NCI-H146 (cell line): Measurements from ENCODE around the gene APP.

Source experiments
- DNase-seq: peaks from one replicate; lab custom pipeline; 2025; lab: John Stamatoyannopoulos, UW

Gene APP

DNA sequence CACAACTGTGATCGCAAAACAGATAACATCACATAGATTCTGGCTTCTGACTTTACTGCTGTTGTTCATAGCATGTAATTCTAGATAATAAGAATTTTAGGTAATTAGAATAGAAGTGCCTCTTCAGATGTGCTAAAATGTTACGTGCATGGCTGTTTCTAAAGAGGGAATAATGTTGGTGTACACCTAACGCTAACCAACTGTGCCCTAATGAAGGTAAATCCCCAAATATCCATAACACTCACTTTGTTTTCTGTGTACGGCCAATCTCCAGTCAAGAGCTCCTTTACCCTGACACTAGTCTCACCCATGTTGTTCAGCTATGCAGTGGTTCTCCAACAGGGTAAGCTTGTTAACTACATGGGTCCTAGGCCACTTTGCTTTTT is 44.4 kb downstream of the APP start:
- no peak for DNase-seq

DNA sequence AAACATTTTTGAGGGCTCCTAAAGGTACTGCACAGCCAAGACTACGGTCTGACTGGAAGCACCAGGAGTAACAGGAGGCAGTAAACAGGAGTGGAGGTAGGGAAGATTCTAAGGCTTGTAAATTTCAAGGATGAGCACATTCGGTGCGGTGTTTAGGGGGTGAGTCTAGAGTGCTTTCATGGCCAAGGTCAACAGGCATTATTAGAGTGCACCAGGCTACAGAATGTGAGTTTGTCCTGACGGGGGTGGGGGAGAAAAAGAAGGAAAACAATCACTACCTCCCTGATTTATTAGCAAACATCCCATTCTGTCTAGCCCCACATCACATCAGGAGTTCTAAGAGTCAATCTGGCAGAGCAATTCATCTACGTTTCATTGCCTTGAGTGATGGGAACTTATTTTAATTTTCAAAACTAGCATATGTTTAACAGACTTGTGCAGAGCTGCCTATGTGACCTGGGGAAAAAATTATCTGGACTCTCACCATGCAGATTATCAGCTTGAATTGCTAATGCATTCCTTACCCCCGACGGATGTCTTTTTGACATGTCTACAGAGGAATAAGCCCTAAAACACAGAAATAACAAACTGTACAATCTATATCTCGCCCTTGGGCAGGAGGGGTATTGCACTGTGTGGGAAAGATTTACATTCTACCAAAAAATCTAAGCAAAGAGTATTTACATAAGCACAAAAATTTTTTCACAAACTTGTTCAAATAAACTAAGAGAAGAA is 45.0 kb downstream of the APP start:
- no peak for DNase-seq

DNA sequence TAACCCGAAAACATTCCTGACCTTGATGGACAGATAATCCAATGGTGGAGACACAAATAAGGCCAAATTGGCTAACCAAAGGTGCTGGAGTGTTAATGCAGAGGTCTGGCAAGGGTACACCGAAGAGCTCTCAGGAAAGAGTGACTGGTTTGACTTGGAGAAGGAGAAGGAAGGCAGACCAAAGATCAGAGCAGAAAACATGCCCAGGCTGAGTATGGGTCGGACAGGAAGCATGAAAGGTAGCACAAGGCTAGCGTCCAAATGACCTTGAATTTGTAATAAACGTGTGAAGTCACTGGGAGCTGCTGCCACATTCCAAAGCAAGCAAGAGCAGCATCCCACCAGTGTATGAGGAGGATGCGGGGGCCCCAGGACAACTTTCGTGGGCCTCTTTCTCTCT is 45.7 kb downstream of the APP start:
- no peak for DNase-seq

DNA sequence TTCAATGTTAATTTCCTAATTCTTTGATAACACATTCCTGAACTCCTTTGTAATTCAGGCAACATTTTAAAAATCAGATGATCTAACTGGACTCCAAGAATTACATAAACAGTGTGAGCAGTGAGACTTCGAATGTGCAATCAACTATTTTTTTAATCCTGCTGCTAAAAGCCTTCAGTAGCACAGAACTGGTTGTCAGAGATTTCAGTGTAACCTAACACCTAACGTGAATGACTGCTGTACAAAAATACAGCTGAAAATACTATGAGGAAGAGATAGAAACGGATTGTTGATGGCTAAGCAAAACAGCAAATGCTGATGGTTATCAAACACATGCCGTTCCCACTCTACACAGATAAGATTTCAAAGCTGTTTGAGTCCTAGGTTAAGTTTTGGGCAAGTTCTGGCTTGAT is 46.1 kb downstream of the APP start:
- no peak for DNase-seq

DNA sequence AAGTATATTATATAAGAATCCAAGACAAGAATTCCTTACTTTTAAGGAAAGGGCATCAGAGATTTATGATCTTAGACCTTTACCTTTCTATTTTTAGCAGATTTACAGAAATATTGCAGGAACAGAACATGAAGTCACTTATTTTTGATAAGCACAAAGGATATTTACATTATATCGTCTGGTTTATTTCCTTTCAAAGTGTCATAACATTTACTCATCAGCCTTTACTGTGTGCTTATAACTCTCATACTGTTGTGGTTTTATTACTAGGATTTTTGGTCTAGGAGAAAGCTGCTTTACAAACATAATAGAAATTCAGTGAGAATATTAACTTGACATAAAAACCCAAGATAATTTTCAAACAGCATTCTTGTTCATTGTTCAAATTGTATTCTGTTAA is 47.6 kb downstream of the APP start:
- no peak for DNase-seq

DNA sequence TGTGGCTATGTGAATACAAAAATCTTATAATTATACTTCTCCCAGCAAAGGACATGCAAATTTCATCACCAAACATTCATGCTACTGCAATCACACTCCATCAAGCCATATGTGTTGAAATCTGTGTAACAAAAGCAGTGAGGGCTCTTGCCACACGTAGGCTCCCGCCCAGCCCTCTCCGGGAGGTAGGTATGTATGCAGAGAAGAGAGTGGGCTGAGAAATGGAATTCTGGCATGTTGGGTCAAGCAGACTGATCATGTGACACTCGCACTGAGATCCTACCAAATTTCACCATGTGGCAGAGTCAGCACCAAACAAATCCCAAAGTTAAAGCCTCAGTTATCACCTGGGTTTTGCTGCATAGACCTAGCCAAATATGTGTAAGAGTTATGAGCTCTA is 49.7 kb downstream of the APP start:
- DNase-seq, result no peak

DNA sequence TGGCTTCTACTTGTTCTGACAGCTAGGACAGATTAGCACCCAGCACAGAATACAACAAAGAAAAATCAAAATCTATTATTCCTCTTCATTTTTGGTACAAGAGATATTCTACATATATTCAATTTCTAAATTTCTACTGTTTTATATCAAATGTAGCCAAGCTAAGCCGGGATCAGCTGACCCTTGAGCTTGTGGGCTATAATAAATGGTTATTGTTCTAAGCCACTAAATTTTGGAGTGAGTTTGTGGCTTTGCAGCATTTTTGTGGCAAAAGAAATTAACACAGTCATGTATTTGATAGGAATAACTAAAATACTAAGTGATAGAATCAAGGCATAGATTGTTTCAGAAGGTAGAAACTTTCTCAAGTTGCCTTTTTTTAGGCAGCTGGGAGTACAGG is 50.7 kb downstream of the APP start:
- no peak for DNase-seq

DNA sequence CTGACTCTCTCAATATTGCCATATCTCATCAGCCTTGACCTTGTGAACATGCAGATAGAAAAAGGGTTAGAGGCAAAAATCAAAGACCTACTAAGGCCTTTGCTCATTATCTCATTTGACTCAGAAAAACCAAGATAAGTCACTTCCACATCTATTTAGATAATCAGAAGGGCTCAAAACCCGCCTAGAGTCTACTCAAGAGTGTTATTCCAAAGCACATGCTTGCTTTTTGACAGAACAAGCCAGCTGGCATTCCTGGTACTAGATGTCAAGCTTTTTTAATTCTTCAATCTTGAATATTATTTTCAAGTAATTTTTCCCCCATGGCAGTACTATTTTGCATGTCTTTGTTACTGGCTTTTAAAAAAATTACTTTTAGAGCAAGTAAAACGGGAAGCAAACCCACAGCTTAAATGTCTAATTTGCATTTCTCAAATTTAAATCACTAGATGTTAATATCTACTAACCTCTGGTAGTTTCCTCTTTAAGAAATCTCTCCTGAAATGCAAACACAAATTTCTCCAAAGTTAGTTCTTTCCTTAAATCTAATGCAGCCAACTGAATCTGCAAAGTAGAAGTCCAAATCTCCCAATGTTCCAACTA is 51.5 kb downstream of the APP start:
- no peak for DNase-seq

DNA sequence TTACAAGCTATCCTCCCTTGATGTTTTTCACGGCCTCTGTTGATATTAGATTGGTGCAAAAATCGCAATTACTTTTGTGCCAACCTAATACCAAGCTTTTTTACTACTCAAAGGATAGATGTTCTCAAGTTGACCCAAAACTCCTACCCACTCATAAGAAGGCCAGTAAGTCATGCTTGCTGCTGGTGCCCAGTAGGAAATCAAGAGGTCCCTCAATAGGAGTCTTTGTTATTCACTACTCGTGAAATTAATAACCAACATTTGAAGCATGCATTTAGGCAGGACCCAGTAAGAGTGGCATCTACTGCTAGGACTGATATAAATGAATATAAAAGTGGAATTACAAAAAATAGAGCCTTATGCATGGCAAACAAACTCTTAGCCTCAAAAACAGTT is 52.6 kb downstream of the APP start:
- no peak for DNase-seq

DNA sequence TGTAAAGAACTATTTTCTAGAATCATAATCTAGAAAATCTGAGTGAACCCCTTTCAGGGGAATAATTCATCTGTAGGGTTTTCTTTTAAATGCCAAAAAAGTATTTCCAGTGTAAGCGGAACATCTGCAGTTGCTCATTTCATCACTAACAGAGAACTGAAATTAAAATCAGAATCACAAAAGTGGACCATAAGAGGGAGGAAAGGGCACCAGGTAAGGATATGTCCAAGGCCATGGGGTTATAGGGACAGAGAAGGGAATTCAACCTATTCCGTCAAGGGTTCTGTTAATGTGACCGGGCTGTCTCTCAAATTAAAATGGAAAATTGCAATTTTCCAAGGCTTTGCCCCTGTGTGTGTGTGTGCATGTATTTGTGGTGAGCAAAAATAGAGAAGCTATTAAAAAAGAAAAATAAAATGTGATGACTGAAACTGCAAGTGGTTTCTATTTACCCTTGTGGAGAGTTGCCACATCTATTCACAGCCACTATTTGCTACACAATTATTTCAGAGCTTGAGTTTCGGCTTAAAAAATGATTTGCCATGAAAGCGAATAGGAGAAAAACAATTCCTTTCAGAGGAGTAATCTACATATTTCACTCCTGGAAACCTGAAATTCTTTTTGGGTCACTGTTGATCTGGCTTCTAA is 53.1 kb downstream of the APP start:
- peak; percentile 13 for DNase-seq

DNA sequence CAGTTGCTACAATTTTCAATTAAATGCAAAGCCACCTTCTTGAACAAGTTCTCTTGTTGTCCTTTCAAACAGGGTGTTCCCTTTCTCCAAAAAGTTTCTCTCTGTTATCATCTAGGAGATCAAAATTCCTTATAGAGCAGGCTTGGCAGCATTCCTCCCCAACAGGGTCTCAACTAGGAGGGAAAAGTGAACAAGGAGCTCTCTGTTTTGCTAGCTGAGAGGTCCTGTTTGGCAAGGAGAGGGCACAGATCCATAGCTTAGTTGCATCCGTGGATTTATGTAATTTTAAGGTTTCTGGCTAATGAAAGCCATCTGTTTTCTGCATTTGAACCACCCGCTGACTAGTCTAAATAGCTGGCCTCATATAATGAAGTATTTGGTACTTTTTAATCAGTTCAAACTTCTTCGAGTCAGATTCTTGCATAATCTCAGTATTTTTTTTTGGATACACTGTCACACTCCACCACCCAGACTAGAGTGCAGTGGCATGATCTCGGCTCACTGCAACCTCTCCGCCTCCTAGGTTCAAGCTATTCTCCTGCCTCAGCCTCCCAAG is 54.0 kb downstream of the APP start:
- DNase-seq, result no peak

DNA sequence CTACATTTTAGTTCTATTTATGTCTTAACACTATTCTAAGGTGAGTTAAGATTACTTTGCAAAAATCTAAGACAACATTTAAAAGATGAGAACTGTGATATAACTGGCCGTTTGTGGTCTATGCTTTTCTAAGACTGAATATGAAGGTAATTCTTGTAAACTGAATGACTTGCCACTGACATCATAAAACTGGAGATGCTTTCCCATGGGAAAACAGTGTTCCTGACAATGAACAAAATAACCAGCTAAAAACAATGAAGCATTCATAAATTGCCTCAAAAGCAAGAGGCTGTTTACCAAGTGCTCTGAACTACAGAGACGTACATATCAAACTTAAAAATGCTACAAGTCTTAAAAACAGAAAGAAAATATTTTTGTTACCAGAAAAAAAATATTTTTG is 54.7 kb downstream of the APP start:
- DNase-seq, result no peak

DNA sequence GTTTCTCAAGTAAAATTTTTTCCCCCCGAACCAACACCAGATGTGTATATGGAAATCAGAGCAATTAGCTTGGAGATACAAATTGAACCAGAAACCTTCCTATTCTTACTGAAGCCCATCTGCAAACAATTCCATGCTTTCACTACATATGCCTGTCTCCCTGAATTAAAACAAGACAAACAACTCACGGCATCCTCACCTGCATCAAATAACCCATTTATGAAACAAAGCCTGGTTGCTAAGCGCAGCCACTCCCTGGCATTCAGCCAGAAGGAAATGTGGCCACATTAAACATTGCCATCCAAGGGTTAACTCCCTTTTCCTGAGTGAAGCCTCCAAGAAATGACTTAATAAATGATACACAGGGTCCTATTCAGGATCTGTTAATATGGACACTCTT is 55.3 kb downstream of the APP start:
- peak; percentile 94 for DNase-seq

DNA sequence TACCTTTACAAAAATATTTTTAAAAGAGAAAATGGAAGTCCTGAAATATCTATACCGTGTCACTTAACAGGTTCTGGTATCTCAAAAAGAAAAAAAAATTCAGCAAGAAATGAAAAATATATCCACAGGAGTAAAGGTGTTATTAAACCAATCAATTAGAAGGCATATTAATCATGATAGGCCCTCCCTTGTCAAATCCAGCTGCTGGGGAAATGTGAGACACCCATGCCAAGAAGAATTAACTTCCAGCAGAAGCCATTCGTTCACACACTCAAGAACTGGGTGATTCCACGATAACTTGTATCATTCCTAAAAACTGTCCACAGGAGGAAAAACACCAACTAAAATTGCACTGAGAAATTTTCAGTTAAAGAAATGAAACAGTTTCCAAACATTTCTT is 57.6 kb downstream of the APP start:
- peak; percentile 6 for DNase-seq

DNA sequence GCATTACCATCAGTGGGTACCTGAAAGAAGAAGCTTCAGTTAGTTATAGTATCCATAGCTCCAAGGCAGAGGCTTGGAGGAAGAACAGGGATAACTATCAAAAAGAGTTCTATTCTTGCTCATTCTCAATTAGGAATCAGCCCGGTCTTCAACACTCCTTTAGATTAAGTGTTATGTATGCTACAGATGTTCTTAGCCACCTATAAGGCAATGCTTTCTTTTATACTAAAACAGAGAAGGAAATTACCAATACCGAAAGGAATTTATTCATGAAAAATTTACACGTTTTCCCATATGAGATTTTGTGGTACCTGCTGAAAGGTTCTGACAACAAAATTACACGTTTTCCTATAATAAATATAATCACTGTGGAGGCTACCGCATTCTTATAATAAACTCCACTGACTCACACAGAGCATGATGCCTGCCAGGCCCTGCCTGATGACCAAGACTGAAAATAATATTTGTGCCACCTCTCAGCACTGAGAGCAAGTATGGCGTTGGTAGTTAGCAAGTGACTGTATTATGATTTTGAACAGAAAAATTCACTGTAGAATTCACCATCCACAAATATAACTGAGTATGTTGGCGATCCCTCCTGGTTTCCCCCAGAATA is 58.3 kb downstream of the APP start:
- no peak for DNase-seq

DNA sequence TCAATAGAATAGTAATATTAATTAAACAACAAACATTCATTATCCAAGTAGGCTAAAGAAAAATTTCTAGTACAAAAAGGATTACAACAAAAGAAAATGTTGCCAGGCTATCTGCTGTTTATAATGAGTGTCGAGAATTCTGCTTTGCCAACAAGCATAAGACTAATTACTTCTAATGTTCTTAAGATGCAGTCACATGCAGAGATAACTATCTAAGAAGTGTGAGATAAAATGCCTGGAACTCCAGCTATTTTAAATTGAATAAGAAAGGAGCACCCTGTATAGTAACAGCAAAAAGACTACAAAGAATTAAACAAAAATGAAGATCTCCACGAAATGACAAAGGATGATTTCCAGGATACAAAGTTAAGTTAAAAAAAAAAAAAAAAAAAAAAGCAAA is 59.9 kb downstream of the APP start:
- DNase-seq, result no peak

DNA sequence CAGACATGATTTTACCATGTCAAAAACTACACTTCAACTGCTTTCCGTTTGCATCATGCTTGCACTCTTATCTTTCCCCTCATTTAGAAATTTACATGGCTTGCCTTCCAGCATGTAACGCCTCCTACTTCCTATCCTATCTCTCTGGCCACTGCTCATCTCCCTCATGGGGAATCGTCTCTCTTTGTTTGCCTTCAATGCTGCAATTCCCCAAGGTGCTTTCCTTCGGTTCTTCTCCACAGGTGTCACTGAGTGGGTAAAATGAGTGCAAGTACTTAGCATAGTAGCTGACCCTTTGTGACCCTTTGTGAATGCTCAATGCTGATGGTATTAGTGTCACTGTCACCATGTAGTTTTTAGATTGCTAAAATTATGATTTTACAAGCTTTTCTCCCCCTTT is 63.1 kb downstream of the APP start:
- DNase-seq, result no peak

DNA sequence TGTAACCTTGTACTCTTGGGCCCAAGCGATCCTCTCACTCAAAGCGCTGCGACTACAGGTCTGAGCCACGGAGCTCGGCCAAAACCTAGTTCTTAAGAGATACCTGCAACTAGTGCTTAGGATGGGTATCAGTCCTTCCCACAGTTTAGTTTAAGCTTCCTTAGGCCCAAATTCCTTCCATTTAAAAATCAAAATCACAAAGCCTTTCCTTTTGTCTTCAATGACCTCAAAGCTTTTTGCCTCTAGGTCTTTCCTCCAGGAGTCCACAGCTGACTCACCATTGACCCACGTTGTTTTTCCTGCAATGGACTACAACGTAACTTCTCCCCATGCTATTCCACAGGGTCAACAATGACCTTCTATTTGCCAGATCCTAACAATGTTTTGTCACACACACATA is 64.0 kb downstream of the APP start:
- no peak for DNase-seq

DNA sequence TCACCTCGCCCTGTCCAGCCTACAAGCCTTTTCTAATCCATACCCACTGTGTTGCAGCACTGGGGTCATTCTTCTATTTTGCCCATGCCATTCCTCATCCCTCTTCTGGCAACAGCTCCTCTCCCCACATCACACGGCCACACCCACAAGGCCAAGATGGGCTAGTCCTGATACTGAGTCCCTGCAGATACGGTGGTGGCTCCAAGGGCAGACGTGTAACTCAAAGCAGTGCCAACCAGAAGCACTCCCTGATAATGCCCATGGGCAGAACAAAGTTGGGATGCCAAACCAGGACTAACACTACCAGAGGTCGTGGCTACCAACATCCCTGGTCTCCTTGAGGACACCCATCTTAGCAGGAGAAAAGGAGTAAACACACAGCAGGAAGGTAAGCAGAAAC is 64.8 kb downstream of the APP start:
- DNase-seq, result no peak

DNA sequence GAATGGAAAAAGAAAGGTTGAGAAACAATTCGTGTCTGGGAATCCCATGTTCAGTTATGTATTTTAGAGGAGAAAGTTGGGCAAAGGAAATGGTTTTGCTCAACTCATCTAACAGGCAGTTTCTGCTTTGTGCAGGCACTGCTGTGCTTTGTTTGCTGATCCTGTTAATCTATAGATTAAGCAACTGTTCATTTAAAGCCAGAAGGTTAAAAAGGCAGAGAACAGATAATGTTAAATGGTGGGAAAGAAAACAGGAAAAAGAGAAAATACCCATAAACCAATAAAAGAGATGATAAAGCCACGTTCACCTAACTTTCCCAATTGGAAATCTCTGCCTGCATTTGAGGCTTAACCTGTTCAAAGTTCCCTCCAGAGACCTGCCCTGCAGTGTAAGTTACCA is 70.0 kb downstream of the APP start:
- DNase-seq, result no peak

DNA sequence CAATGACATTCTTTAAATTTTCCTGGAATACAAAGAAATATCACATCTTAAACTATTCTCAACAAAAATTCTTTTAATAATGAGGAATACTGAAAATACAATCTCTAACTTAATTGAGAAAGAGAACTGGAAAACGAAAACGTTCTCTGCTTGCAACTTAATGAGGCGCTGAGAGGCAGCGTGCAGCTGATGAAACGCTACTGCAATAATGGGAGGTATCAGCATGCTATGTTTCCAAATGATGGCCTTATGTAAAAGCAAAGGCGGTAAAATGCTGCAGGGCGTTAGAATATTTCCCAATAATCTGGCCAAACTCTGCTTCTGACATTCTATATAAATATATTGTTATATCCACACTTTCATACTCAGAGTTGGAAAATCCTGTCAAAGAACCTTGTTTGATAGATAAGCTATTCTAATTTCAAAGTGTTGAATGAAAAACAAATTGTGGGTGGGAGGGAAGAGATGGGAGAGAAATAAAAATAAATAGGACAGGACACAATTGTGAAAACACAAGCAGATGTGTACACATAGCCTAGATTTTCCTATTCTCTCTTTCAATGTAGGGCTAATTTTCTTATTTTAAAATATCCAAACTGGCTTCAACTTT is 70.9 kb downstream of the APP start:
- peak; percentile 44 for DNase-seq

DNA sequence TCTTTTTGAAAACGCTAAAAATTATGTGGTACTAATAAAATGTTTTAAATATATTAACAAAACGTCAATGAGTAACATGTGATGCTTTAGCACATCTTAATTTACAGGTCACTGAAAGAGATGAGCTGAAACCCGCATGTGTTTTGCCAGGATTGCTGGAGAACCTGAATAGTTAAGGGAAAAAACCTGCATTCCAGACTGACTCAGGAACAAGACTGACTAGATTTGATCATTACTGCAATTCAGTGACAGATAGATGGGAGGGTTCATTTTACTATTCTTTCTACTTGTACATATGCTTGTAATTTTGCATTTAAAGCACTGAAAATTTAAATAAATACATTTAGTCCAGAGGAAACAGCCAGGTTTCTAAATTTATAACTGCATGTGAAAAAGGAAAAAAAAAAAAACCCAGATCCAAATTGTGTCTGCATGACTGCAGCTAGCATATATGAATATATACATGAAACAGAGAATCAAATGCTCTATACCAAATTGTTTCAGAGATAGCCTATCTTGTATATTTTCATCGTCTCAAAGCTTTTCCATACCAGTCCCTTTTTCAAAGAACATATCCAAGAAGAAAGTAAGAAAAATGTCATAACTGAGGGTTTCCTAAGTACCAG is 71.7 kb downstream of the APP start:
- DNase-seq, result no peak
